PFSK-1 (cell line): ENCODE data around the gene RUNX2.

Source experiments
- FOXP2 ChIP-seq: optimal IDR thresholded peaks from 2 replicates; pipeline ENCODE3; 2011; ENCODE audit warnings: borderline replicate concordance, control low read depth, inconsistent platforms; ENCODE audit not compliant: insufficient read depth; ENCODE audit errors: extremely low read length, extremely low read depth
- POLR2AphosphoS5 ChIP-seq: IDR thresholded peaks from 2 replicates; pipeline ENCODE4 v1.6.1; 2012; ENCODE audit warnings: low read depth, mild to moderate bottlenecking, control low read depth, low read length, moderate library complexity
- REST ChIP-seq, 2 experiments: IDR thresholded peaks; 2 replicates each; pipeline versions ENCODE4 v1.6.1 to v1.8.0; 2011 to 2012; ENCODE audit warnings: low read depth in 2 of 2, low read length in 2 of 2, control low read depth in 1 of 2, inconsistent platforms in 1 of 2, mild to moderate bottlenecking in 1 of 2, moderate library complexity in 1 of 2; ENCODE audit not compliant: insufficient read depth in 1 of 2
- SIN3A ChIP-seq: IDR thresholded peaks from 2 replicates; pipeline ENCODE4 v1.6.1; 2012; ENCODE audit warnings: mild to moderate bottlenecking, low read length, moderate library complexity, borderline replicate concordance; ENCODE audit not compliant: insufficient read depth
- TAF1 ChIP-seq: IDR thresholded peaks from 2 replicates; pipeline ENCODE4 v1.6.1; 2012; ENCODE audit warnings: low read length, control low read depth, borderline replicate concordance; ENCODE audit not compliant: insufficient read depth

The RUNX2 gene

DNA sequence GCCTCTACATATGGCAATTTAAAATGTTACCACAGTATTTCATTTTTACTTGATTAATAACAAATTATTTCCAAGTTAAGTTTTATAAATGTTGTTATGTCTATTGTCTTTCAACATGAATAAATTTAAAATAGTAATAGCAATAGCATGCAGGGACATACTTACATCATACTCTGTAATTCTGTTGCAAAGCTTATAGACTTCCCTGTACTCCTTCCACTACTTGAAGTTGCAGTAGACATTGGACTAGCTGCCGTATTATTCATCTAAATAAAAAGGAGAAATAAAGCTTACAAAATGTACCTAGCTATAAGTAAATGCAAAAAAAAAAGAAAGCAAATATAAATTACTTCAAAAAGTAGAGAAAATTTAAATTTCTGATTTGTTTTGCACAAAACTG is 36.9 kb downstream of the RUNX2 start:
- TF ChIP-seq FOXP2: no peak
- TF ChIP-seq TAF1: no peak
- TF ChIP-seq SIN3A: no peak
- no peak for TF ChIP-seq REST (IDR thresholded peaks at IDR 0.05; ENCODE audit: insufficient read depth in 1 of 2, low read depth in 2 of 2, low read length in 2 of 2)
- TF ChIP-seq POLR2AphosphoS5: no peak

- TF ChIP-seq SIN3A (no peak), FOXP2 (no peak), REST (IDR thresholded peaks at IDR 0.05; ENCODE audit: insufficient read depth in 1 of 2, low read depth in 2 of 2, low read length in 2 of 2) (no peak), POLR2AphosphoS5 (no peak), TAF1 (no peak)
Observed at GRCh38 chr6:45366534-45366933, 38.4 kb downstream of the RUNX2 start.

DNA sequence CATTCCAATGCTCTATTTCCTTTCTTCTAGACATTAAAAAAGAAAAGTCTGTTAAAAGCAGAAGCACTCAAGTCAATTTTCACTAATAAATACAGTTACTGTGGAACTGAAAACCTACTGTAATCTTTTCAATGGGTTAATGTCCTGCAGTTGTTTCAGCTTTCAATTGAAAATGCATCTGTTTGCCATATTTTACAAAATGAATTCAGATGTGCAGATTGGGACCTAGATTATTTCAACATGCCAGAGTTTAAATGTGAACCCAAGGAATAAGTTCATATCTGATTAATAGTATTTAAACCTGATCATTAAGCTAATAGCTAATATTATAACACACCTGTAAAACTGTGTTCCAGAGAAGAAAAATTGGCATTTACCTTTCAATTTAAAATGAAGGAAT is 39.9 kb downstream of the RUNX2 start:
- no peak for TF ChIP-seq REST (IDR thresholded peaks at IDR 0.05; ENCODE audit: insufficient read depth in 1 of 2, low read depth in 2 of 2, low read length in 2 of 2)
- TF ChIP-seq SIN3A: no peak
- TF ChIP-seq TAF1: no peak
- no peak for TF ChIP-seq FOXP2
- no peak for TF ChIP-seq POLR2AphosphoS5

DNA sequence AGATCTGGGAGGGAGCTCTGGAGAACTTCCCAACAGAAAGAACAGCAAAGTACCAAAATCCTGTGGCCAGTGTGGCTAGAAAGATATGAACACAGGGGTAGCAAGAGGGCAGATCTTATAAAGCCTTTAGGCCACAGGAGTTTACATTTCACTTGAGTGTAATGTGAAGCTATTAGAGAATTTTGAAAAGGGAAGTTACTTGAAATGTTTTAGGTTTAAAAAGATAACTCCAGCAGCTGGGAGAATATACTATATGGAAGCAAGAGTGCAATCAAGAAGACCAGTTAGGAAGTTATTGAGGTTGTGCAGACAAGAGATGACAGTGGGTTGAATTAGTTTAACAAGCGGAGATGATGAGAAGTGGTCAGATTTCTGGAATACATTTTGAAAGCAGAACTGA is 41.7 kb downstream of the RUNX2 start:
- no peak for TF ChIP-seq POLR2AphosphoS5
- no peak for TF ChIP-seq SIN3A
- no peak for TF ChIP-seq TAF1
- TF ChIP-seq FOXP2: no peak

DNA sequence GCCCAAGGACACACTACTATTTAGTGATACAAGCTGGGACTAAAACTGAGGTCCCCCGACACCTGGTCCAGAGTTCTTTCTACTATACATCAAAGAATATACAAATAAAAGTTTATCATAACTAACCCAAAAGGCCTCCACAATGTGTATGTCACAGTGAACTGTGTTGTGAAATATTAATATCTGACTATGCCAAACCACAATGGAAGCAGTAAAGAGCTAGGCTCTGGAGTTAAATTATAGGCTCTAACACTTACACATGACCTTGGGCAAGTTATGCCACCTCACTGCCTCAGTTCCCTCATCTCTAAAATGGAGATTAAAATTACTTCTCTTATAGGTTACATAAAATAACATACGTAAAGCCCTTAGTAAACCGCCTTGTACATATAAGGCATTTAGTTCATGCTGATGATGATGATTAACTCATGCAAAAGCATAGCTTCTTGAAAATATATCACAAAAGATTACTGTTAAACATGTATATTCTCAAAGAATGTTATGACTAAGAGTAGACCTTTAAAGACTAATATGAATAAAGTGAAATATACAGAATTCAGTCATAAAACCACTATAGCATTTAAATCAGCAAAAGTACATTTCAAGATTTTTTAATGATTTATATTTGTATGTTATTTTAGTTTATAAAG is 43.9 kb downstream of the RUNX2 start:
- TF ChIP-seq REST (IDR thresholded peaks at IDR 0.05; ENCODE audit: insufficient read depth in 1 of 2, low read depth in 2 of 2, low read length in 2 of 2) (no peak), POLR2AphosphoS5 (no peak), SIN3A (no peak), FOXP2 (no peak), TAF1 (no peak)
